RWPE2 (cell line): Measurements from ENCODE around the gene DGLUCY.
A peak's percentile ranks its signal among the peaks of the same experiment; 100 is the strongest.

Experiments used
- ATAC-seq: fragments of 200-7000 bp; cut with Tn5 transposase; 3 replicates; pipeline ENCODE4 v1.9.1; 2021; ENCODE audit warnings: low read depth
- DNase-seq: peaks from one replicate; pipeline ENCODE4 v3.0.0-alpha.2; 2020; ENCODE audit warnings: low spot score
- H3K27ac ChIP-seq: fragments of 450-650 bp; 2 replicates; pipeline ENCODE4 v1.5.1; 2017; ENCODE audit warnings: mild to moderate bottlenecking; ENCODE audit not compliant: poor library complexity, severe bottlenecking
- H3K27me3 ChIP-seq: fragments of 250-450 bp; sonication (Bioruptor Pico); 2 replicates; pipeline ENCODE4 v1.5.1; 2021; ENCODE audit warnings: mild to moderate bottlenecking, moderate library complexity; ENCODE audit not compliant: insufficient read depth, poor library complexity, severe bottlenecking
- H3K36me3 ChIP-seq: fragments of 250-450 bp; sonication (Bioruptor Pico); 2 replicates; pipeline ENCODE4 v1.5.1; 2020; ENCODE audit warnings: low read depth, mild to moderate bottlenecking, moderate library complexity
- H3K4me1 ChIP-seq: fragments of 250-450 bp; sonication (Bioruptor Pico); 2 replicates; pipeline ENCODE4 v1.5.1; 2021; ENCODE audit warnings: mild to moderate bottlenecking, moderate library complexity; ENCODE audit not compliant: insufficient read depth, poor library complexity, severe bottlenecking
- H3K4me3 ChIP-seq: fragments of 250-450 bp; sonication (Bioruptor Pico); 2 replicates; pipeline ENCODE4 v1.5.1; 2021; ENCODE audit warnings: mild to moderate bottlenecking, moderate library complexity; ENCODE audit not compliant: severe bottlenecking
- H3K9me3 ChIP-seq: fragments of 250-450 bp; sonication (Bioruptor Pico); 2 replicates; pipeline ENCODE4 v1.5.1; 2021; ENCODE audit warnings: mild to moderate bottlenecking, moderate library complexity; ENCODE audit not compliant: severe bottlenecking
- CTCF ChIP-seq: fragments of 450-650 bp; IDR thresholded peaks from one replicate; pipeline ENCODE4 v1.5.1; 2017; ENCODE audit warnings: mild to moderate bottlenecking, moderate library complexity; ENCODE audit not compliant: poor library complexity, severe bottlenecking

DGLUCY gene

DNA sequence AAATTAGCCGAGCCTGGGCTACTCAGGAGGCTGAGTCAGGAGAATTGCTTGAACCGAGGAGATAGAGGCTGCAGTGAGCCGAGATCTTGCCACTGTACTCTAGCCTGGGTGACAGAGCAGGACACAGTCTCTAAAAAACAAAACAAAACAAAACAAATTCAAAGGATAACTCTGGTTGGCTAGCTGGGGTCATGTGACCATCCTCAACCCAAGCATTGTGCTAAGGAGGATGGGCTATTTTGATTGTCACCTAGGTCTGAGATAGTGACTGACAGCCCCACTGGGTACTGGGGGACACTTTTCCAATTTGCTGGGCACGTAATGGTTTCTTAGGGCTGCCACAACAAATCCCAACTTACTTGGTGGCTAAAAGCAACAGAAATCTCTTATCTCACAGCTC, 11.9 kb downstream of the DGLUCY start:
- Histone ChIP-seq H3K9me3 (peaks cover 9% of the 10 kb centered on the region), H3K27me3 (no peaks in the 10 kb centered on the region), H3K4me3 (no peak overlapping the region), H3K4me1 (peaks cover 13% of the 10 kb centered on the region), H3K36me3 (peaks cover 14% of the 10 kb centered on the region; the same call in 1 of the 2 replicates), H3K27ac (peak overlapping the region; percentile 71)
- DNase-seq (no peak), ATAC-seq (no peak)
- no peak for TF ChIP-seq CTCF

DNA sequence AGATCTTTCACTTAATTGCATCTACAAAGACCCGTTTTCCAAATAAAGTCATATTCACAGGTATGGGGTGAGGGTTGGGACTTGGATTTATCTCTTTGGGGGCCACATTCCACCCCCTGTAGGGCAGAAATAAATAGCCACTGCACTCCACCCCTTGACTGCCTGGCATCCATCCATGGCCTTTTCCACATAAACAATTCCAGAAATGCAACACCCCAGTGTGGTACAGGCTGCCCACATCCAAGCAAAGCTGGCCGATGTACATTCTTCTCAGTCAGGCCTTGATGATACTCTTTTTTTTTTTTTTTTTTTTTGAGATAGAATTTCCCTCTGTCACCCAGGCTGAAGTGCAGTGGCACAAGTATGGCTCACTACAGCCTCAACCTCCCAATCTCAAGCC, 12.9 kb downstream of the DGLUCY start:
- peak overlapping the region; percentile 57 for H3K27ac ChIP-seq
- no peak overlapping the region for H3K4me3 ChIP-seq
- ATAC-seq (no peak), DNase-seq (no peak)
- no peaks in the 10 kb centered on the region for H3K27me3 ChIP-seq
- H3K9me3 ChIP-seq, result peaks cover 9% of the 10 kb centered on the region
- peaks cover 21% of the 10 kb centered on the region for H3K36me3 ChIP-seq
- peaks cover 13% of the 10 kb centered on the region for H3K4me1 ChIP-seq
- no peak for TF ChIP-seq CTCF

DNA sequence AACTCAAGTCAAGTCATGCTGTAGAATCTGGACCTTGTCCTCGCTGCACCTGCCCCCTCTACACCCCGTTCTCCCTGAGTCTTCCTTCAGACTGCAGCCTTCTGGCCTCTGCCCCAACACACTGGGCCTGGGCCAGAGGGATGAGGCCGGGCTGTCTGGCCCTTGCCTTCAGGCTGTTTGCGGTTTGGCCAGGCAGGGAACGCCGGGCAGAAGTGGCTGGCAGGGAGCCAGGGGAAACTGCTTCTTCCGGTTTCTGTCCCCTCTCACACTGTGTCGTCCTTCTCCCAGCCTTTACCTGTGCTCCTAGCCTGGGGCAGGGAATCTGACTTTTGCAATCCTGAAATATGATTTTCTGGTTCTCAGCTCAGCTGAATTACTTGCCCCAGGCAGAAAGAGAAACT, 13.5 kb downstream of the DGLUCY start:
- H3K9me3 ChIP-seq, result peaks cover 9% of the 10 kb centered on the region
- peaks cover 27% of the 10 kb centered on the region for H3K36me3 ChIP-seq
- peak; percentile 89 for ATAC-seq
- peaks cover 13% of the 10 kb centered on the region for H3K4me1 ChIP-seq
- H3K27me3 ChIP-seq, result no peaks in the 10 kb centered on the region
- H3K4me3 ChIP-seq, result no peak overlapping the region
- peak overlapping the region; percentile 57 for H3K27ac ChIP-seq
- peak; percentile 93 for DNase-seq
- no peak for TF ChIP-seq CTCF

DNA sequence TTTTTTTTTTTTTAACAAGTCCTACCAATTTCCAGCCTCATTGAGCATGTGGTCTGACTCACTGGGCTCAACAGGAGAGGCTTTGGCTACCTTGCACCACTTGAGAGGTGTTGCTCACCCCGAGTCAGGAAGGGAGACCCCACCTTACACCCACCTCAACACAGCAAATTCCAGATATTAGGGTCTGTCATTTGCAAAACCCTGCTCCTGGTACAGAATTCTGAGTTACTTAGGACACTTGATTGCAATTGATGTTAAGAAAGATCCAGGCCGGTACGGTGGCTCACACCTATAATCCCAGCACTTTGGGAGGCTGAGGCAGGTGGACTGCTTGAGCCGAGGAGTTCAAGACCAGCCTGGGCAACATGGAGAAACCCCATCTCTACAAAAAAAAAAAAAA, 14.1 kb downstream of the DGLUCY start:
- ATAC-seq (no peak; the same call in 1 of the 3 replicates), DNase-seq (no peak)
- H3K9me3 ChIP-seq, result peaks cover 9% of the 10 kb centered on the region
- peaks cover 13% of the 10 kb centered on the region for H3K4me1 ChIP-seq
- no peak for TF ChIP-seq CTCF
- H3K36me3 ChIP-seq, result peaks cover 33% of the 10 kb centered on the region
- peak overlapping the region; percentile 57 for H3K27ac ChIP-seq
- no peak overlapping the region for H3K4me3 ChIP-seq
- no peaks in the 10 kb centered on the region for H3K27me3 ChIP-seq

DNA sequence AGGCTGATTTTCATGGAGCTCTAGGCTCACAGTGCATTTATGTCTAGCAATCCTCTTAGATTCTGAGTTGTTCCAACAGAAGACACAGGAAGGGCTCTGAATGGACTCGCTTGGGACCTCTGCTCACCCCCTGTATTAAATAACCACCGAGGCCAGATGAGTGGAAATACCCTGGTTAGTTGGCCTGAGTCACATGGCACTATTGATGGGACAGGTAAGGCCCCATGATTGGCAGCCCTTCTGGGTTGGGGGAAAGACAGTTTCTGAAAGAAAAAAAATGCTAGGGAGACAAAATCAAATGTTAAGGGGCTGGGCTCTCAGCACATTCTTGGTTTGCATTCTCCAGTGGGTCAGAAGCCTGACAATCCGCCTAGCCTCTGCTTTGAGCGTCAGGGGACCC, 14.8 kb downstream of the DGLUCY start:
- H3K4me3 ChIP-seq, result no peak overlapping the region
- ATAC-seq, result no peak
- no peak for TF ChIP-seq CTCF

More for the DNA sequence above, 14.8 kb downstream of the DGLUCY start:
- Histone ChIP-seq H3K27me3 (no peaks in the 10 kb centered on the region), H3K4me1 (peaks cover 13% of the 10 kb centered on the region), H3K9me3 (peaks cover 9% of the 10 kb centered on the region), H3K27ac (peak overlapping the region; percentile 57), H3K36me3 (peaks cover 37% of the 10 kb centered on the region)
- no peak for DNase-seq
